H9 (cell line): ENCODE data around the gene C20orf204. TPM values are rescaled to one million over a fixed set of nuclear protein-coding genes. Genes with fewer than 3 reads are reported as not detected.

Source experiments
- DNase-seq: peaks from one replicate; pipeline ENCODE4 v3.0.0-alpha.2; 2017
- H2AFZ ChIP-seq: one replicate; pipeline ENCODE4 v1.6.1; 2013; ENCODE audit warnings: mild to moderate bottlenecking, low read length, control low read depth, moderate library complexity
- H2AK5ac ChIP-seq: 2 replicates; pipeline ENCODE4 v1.6.1; 2013; ENCODE audit warnings: low read length, control low read depth, mixed read lengths; ENCODE audit not compliant: insufficient read length
- H2BK120ac ChIP-seq: one replicate; pipeline ENCODE4 v1.6.1; 2013; ENCODE audit warnings: low read depth, mild to moderate bottlenecking, low read length, control low read depth, inconsistent platforms; ENCODE audit not compliant: poor library complexity, severe bottlenecking
- H2BK12ac ChIP-seq: 2 replicates; pipeline ENCODE4 v1.6.1; 2013; ENCODE audit warnings: low read length, control low read depth, mixed read lengths, low read depth; ENCODE audit not compliant: insufficient read length
- H2BK15ac ChIP-seq: 2 replicates; pipeline ENCODE4 v1.6.1; 2013; ENCODE audit warnings: low read depth, low read length, control low read depth
- H2BK20ac ChIP-seq: one replicate; pipeline ENCODE4 v1.6.1; 2013; ENCODE audit warnings: low read depth, mild to moderate bottlenecking, low read length, control low read depth, inconsistent platforms; ENCODE audit not compliant: poor library complexity, severe bottlenecking
- H2BK5ac ChIP-seq: 2 replicates; pipeline ENCODE4 v1.6.1; 2013; ENCODE audit warnings: low read length, control low read depth, mixed read lengths; ENCODE audit not compliant: insufficient read length
- H3K14ac ChIP-seq: 2 replicates; pipeline ENCODE4 v1.6.1; 2013; ENCODE audit warnings: low read length, control low read depth; ENCODE audit not compliant: insufficient read depth
- H3K18ac ChIP-seq: 2 replicates; pipeline ENCODE4 v1.6.1; 2013; ENCODE audit warnings: low read depth, mild to moderate bottlenecking, mixed read lengths, low read length, control low read depth; ENCODE audit not compliant: insufficient read length
- H3K23ac ChIP-seq: 2 replicates; pipeline ENCODE4 v1.6.1; 2013; ENCODE audit warnings: low read length, control low read depth, mixed read lengths, low read depth; ENCODE audit not compliant: insufficient read length
- H3K23me2 ChIP-seq: 2 replicates; pipeline ENCODE4 v1.6.1; 2013; ENCODE audit warnings: low read depth, mild to moderate bottlenecking, mixed read lengths, low read length, control low read depth; ENCODE audit not compliant: insufficient read length, poor library complexity, severe bottlenecking
- H3K27ac ChIP-seq: 2 replicates; pipeline ENCODE4 v1.5.1; 2013; ENCODE audit warnings: low read length, control low read depth, mixed read lengths, low read depth; ENCODE audit not compliant: insufficient read length
- H3K27me3 ChIP-seq: 2 replicates; pipeline ENCODE4 v1.6.1; 2013; ENCODE audit warnings: low read length, control low read depth, inconsistent platforms; ENCODE audit not compliant: insufficient read depth
- H3K4ac ChIP-seq: 2 replicates; pipeline ENCODE4 v1.6.1; 2013; ENCODE audit warnings: low read depth, mild to moderate bottlenecking, control low read depth, inconsistent platforms, low read length, moderate library complexity
- H3K4me1 ChIP-seq: 2 replicates; pipeline ENCODE4 v1.6.1; 2013; ENCODE audit warnings: low read length, control low read depth, inconsistent platforms; ENCODE audit not compliant: insufficient read depth
- H3K4me2 ChIP-seq: 2 replicates; pipeline ENCODE4 v1.6.1; 2013; ENCODE audit warnings: low read length, control low read depth, mixed read lengths; ENCODE audit not compliant: insufficient read length, insufficient read depth
- H3K56ac ChIP-seq: 2 replicates; pipeline ENCODE4 v1.6.1; 2013; ENCODE audit warnings: low read depth, mild to moderate bottlenecking, mixed read lengths, low read length, control low read depth; ENCODE audit not compliant: insufficient read length
- H3K79me1 ChIP-seq: 2 replicates; pipeline ENCODE4 v1.6.1; 2013; ENCODE audit warnings: low read depth, mild to moderate bottlenecking, moderate library complexity, low read length, control low read depth, inconsistent platforms; ENCODE audit not compliant: insufficient read depth, poor library complexity, severe bottlenecking
- H3K79me2 ChIP-seq: 2 replicates; pipeline ENCODE4 v1.6.1; 2013; ENCODE audit warnings: low read length, control low read depth, inconsistent platforms; ENCODE audit not compliant: insufficient read depth
- H3K9ac ChIP-seq: 2 replicates; pipeline ENCODE4 v1.6.1; 2013; ENCODE audit warnings: low read length, control low read depth, mixed read lengths; ENCODE audit not compliant: insufficient read length; ENCODE audit errors: extremely low read depth
- H3K9me3 ChIP-seq: one replicate; pipeline ENCODE4 v1.6.1; 2013; ENCODE audit warnings: low read depth, low read length, inconsistent platforms; ENCODE audit not compliant: control insufficient read depth
- H3T11ph ChIP-seq: one replicate; pipeline ENCODE4 v1.6.1; 2013; ENCODE audit warnings: mild to moderate bottlenecking, low read length, control low read depth, inconsistent platforms
- H4K20me1 ChIP-seq: one replicate; pipeline ENCODE4 v1.6.1; 2013; ENCODE audit not compliant: control insufficient read depth, insufficient read length, insufficient read depth
- H4K5ac ChIP-seq: 2 replicates; pipeline ENCODE4 v1.6.1; 2013; ENCODE audit warnings: low read depth, mild to moderate bottlenecking, mixed read lengths, low read length, control low read depth; ENCODE audit not compliant: insufficient read length
- H4K8ac ChIP-seq: replicated peaks from 2 replicates; pipeline ENCODE4 v1.6.1; 2013; ENCODE audit warnings: low read length, control low read depth, mixed read lengths, low read depth; ENCODE audit not compliant: insufficient read length
- H4K91ac ChIP-seq: 2 replicates; pipeline ENCODE4 v1.6.1; 2013; ENCODE audit warnings: low read depth, mild to moderate bottlenecking, moderate library complexity, mixed read lengths, low read length, control low read depth; ENCODE audit not compliant: insufficient read length
- H3K27ac Mint-ChIP-seq, 3 experiments: 2 replicates in 2 of 3; 3 replicates in 1 of 3; pipeline ENCODE4 v1.8.0; 2020 to 2021; ENCODE audit warnings: mixed read lengths in 3 of 3, mild to moderate bottlenecking in 1 of 3, moderate library complexity in 1 of 3
- H3K27me3 Mint-ChIP-seq: 2 replicates; pipeline ENCODE4 v1.8.0; 2021; ENCODE audit warnings: low read depth, mild to moderate bottlenecking, moderate library complexity, mixed read lengths
- H3K36me3 Mint-ChIP-seq, 3 experiments: 2 replicates in 2 of 3; 3 replicates in 1 of 3; pipeline ENCODE4 v1.8.0; 2020 to 2021; ENCODE audit warnings: low read depth in 3 of 3, mixed read lengths in 3 of 3; ENCODE audit not compliant: insufficient read depth in 1 of 3
- H3K4me1 Mint-ChIP-seq, 2 experiments: 2 replicates each; pipeline ENCODE4 v1.8.0; 2020; ENCODE audit warnings: mixed read lengths in 2 of 2
- H3K4me3 Mint-ChIP-seq, 2 experiments: 2 replicates in 1 of 2; 3 replicates in 1 of 2; pipeline ENCODE4 v1.8.0; 2020 to 2021; ENCODE audit warnings: mild to moderate bottlenecking in 2 of 2, mixed read lengths in 2 of 2, moderate library complexity in 1 of 2
- H3K9me3 Mint-ChIP-seq, 2 experiments: 2 replicates in 1 of 2; 3 replicates in 1 of 2; pipeline ENCODE4 v1.8.0; 2020; ENCODE audit warnings: mild to moderate bottlenecking in 2 of 2, mixed read lengths in 2 of 2, moderate library complexity in 1 of 2
- WGBS: extraction: QIAGEN DNeasy Blood & Tissue Kit; methylation state at CpG from one replicate; pipeline ENCODE4 v1.1.7; 2013; ENCODE audit warnings: missing lambda C conversion rate, low lambda C conversion rate, mixed read lengths; ENCODE audit not compliant: insufficient read length; ENCODE audit errors: extremely low coverage; 5-methylcytosine and 5-hydroxymethylcytosine counted together
- total RNA-seq: library from RNA; stranded (reverse); gene quantifications from 2 replicates; pipeline ENCODE4 v1.2.1, GENCODE V29; 2021
- TF ChIP-seq, protein P1 (sequence below): fragments of 200-600 bp; sonication (generic); conservative IDR thresholded peaks from 3 replicates; pipeline ENCODE4 v1.8.0; 2021; ENCODE audit warnings: antibody characterized with exemption, mild to moderate bottlenecking

Gene C20orf204
- total RNA-seq, 1 experiment from 2014 or later: 2.2 TPM

DNA sequence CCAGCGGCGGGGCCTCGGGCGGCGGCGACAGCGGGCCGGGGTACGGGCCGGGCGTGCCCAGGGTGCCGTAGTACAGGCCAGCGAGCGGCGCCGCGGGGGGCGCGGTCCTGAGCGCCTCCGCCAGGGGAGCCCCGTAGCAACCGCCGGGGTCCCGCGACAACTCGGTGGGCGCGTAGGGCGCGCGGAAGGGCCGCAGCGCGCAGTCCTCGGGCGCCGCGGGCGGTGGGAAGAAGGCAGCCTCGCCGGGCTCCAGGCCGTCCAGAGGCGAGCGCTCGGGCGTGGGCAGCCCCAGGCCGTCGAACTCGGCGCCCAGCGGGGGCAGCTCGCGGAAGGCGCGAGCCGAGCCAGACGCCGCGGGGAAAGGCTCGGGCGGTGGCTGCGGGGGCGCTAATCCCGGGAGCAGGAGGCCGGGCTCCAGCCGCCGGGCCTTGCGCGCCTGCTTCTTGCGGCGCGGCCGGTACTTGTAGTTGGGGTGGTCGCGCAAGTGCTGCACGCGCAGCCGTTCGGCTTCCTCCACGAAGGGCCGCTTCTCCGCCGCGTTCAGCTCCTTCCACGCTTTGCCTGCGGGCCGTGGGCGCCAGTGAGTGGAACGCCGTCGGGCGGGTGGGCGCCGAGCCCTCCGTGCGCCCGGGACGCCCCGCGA lies 12.5 kb downstream of the C20orf204 start:
- Mint-ChIP-seq H3K9me3 (peaks cover 0 to 3% of the 10 kb centered on the region in 2 experiments; a peak in 1 of 5 replicates), H3K27me3 (peaks cover 82% of the 10 kb centered on the region), H3K4me1 (peaks cover 17 to 25% of the 10 kb centered on the region in 2 experiments), H3K4me3 (no peak overlapping the region), H3K27ac (no peak overlapping the region), H3K36me3 (peaks cover 0 to 2% (median 0%) of the 10 kb centered on the region in 3 experiments; a peak in 2 of 7 replicates)
- Histone ChIP-seq H3K9ac (no peak overlapping the region), H3K27ac (no peak overlapping the region), H2BK120ac (no peak overlapping the region), H3K79me2 (no peaks in the 10 kb centered on the region), H3K9me3 (no peaks in the 10 kb centered on the region), H4K91ac (no peak overlapping the region), H3K14ac (no peak overlapping the region), H3K4ac (no peak overlapping the region), H3T11ph (no peak overlapping the region), H2AK5ac (no peak overlapping the region), H3K4me2 (no peak overlapping the region), H2BK5ac (no peak overlapping the region), H3K18ac (no peak overlapping the region), H4K5ac (no peak overlapping the region), H2BK15ac (no peak overlapping the region), H4K8ac (no peak overlapping the region), H3K27me3 (peaks cover 26% of the 10 kb centered on the region; the same call in 1 of the 2 replicates), H2BK12ac (no peak overlapping the region), H2AFZ (no peak overlapping the region), H3K56ac (no peak overlapping the region), H3K4me1 (no peaks in the 10 kb centered on the region), H2BK20ac (no peak overlapping the region), H3K79me1 (no peaks in the 10 kb centered on the region), H3K23ac (no peak overlapping the region), H4K20me1 (no peaks in the 10 kb centered on the region), H3K23me2 (no peaks in the 10 kb centered on the region)
- TF ChIP-seq, protein P1, sequence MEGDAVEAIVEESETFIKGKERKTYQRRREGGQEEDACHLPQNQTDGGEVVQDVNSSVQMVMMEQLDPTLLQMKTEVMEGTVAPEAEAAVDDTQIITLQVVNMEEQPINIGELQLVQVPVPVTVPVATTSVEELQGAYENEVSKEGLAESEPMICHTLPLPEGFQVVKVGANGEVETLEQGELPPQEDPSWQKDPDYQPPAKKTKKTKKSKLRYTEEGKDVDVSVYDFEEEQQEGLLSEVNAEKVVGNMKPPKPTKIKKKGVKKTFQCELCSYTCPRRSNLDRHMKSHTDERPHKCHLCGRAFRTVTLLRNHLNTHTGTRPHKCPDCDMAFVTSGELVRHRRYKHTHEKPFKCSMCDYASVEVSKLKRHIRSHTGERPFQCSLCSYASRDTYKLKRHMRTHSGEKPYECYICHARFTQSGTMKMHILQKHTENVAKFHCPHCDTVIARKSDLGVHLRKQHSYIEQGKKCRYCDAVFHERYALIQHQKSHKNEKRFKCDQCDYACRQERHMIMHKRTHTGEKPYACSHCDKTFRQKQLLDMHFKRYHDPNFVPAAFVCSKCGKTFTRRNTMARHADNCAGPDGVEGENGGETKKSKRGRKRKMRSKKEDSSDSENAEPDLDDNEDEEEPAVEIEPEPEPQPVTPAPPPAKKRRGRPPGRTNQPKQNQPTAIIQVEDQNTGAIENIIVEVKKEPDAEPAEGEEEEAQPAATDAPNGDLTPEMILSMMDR: no peak
- DNase-seq: no peak
- no CpG with 5 or more reads among the region's 101 CpGs for WGBS
